ENCODE results near the gene MAML2.

DNA sequence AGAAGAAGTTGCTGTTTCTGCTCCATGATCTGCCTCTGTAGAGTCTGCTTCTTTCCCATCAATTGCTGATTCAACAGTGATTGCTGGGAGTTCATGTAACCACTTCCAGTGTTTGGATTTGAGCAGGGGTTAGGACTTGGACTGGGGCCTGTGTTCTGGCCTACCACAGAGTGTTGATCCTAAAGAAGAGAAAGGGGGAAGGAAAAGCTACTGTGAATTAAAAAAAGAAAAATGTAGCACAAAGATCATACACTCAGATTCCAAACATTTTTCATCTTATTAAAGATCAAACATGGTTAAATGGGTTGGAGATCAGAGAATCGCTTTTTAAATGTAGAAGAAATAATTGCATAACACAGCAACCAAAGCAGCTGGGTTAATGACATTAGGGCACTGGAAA lies 351.4 kb downstream of the MAML2 start:
- TF ChIP-seq, protein P1, sequence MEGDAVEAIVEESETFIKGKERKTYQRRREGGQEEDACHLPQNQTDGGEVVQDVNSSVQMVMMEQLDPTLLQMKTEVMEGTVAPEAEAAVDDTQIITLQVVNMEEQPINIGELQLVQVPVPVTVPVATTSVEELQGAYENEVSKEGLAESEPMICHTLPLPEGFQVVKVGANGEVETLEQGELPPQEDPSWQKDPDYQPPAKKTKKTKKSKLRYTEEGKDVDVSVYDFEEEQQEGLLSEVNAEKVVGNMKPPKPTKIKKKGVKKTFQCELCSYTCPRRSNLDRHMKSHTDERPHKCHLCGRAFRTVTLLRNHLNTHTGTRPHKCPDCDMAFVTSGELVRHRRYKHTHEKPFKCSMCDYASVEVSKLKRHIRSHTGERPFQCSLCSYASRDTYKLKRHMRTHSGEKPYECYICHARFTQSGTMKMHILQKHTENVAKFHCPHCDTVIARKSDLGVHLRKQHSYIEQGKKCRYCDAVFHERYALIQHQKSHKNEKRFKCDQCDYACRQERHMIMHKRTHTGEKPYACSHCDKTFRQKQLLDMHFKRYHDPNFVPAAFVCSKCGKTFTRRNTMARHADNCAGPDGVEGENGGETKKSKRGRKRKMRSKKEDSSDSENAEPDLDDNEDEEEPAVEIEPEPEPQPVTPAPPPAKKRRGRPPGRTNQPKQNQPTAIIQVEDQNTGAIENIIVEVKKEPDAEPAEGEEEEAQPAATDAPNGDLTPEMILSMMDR (IDR thresholded peaks at IDR 0.05; ENCODE audit: borderline replicate concordance, extremely low read depth, low read length, poor library complexity, severe bottlenecking) = no peak
- TF ChIP-seq EZH2 (IDR thresholded peaks at IDR 0.05; ENCODE audit: borderline replicate concordance, low read depth, low read length, severe bottlenecking) = no peak

Data from DND-41 (cell line).